ENCODE measurements around the gene FUT8. TPM values are rescaled to one million over a fixed set of nuclear protein-coding genes. Genes with fewer than 3 reads are reported as not detected.

Gene FUT8
- total RNA-seq, 1 experiment from 2014 or later, result 33.0 TPM

- H3K36me3 ChIP-seq (ENCODE audit: insufficient read depth, low read length), result no peaks in the 10 kb centered on the region
- peaks cover 28% of the 10 kb centered on the region for H3K79me2 ChIP-seq (ENCODE audit: low read length)
- H2AFZ ChIP-seq (ENCODE audit: low read length), result no peak overlapping the region
- no peaks in the 10 kb centered on the region for H3K9me3 ChIP-seq (ENCODE audit: low read length)
- DNase-seq, result no peak
- no peak overlapping the region for H3K4me2 ChIP-seq (ENCODE audit: low read depth, low read length, poor library complexity, severe bottlenecking)
- H3K9ac ChIP-seq (ENCODE audit: low read length), result no peak overlapping the region
- H4K20me1 ChIP-seq (ENCODE audit: insufficient read depth, low read depth, low read length), result peaks cover 33% of the 10 kb centered on the region
- no peaks in the 10 kb centered on the region for H3K27me3 ChIP-seq (ENCODE audit: low read length)
- no peaks in the 10 kb centered on the region for H3K9me2 ChIP-seq (replicated peaks; ENCODE audit: insufficient read depth, low read length)
- H3K27ac ChIP-seq (ENCODE audit: low read length), result no peak overlapping the region
- peaks cover 43% of the 10 kb centered on the region for H3K4me1 ChIP-seq (ENCODE audit: low read length)
- no peak overlapping the region for H3K4me3 ChIP-seq (ENCODE audit: low read length)
Observed at GRCh38 chr14:65478596-65478995, 66.1 kb downstream of the FUT8 start.

GRCh38 chr14:65479386-65479785 is 66.9 kb downstream of the FUT8 start:
- DNase-seq, result no peak
- Histone ChIP-seq H3K9me3 (ENCODE audit: low read length) (no peaks in the 10 kb centered on the region), H3K4me2 (ENCODE audit: low read depth, low read length, poor library complexity, severe bottlenecking) (no peak overlapping the region), H3K36me3 (ENCODE audit: insufficient read depth, low read length) (no peaks in the 10 kb centered on the region), H3K4me1 (ENCODE audit: low read length) (peaks cover 43% of the 10 kb centered on the region), H3K9ac (ENCODE audit: low read length) (no peak overlapping the region), H3K4me3 (ENCODE audit: low read length) (no peak overlapping the region), H3K9me2 (replicated peaks; ENCODE audit: insufficient read depth, low read length) (no peaks in the 10 kb centered on the region), H3K27ac (ENCODE audit: low read length) (no peak overlapping the region), H3K79me2 (ENCODE audit: low read length) (peaks cover 31% of the 10 kb centered on the region), H3K27me3 (ENCODE audit: low read length) (no peaks in the 10 kb centered on the region), H2AFZ (ENCODE audit: low read length) (no peak overlapping the region), H4K20me1 (ENCODE audit: insufficient read depth, low read depth, low read length) (peaks cover 33% of the 10 kb centered on the region)

DNA sequence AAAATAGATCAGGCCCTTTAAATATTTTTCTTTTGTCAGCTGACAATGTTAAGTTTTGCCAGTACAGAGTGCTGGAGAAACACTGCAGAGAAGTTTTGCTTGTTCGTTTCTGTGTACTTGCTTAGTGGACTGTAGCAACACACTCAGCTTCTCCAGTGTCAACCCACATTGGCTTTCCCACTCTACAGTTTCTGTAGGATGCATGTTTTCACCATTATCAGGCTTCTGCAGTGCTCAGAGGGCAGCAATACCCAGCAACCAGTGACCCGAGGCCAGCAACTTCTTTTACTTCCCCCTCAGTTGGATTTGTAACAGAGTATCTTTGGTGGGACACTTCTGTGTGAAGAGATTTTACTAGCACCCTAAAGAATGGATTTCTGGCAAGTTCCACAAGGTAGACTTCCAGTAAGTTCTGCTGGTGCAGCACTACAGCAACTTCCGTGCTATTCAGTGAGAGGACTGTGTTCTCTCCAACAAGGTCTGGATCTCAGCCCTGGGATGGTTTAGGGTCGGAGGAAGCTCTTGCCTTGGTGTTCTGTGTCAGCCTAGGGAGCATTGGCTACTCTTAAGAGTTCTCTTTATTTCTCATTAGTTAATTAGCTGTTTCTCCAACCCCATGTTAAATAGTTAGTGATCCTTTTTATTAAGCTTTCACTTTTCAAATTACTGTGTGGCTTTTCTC is 70.4 kb downstream of the FUT8 start:
- no peaks in the 10 kb centered on the region for H3K9me3 ChIP-seq (ENCODE audit: low read length)
- no peak overlapping the region for H2AFZ ChIP-seq (ENCODE audit: low read length)
- H4K20me1 ChIP-seq (ENCODE audit: insufficient read depth, low read depth, low read length), result peaks cover 14% of the 10 kb centered on the region
- no peak overlapping the region for H3K4me2 ChIP-seq (ENCODE audit: low read depth, low read length, poor library complexity, severe bottlenecking)
- H3K9ac ChIP-seq (ENCODE audit: low read length), result no peak overlapping the region
- DNase-seq, result no peak
- no peaks in the 10 kb centered on the region for H3K36me3 ChIP-seq (ENCODE audit: insufficient read depth, low read length)
- H3K27me3 ChIP-seq (ENCODE audit: low read length), result no peaks in the 10 kb centered on the region
- no peaks in the 10 kb centered on the region for H3K9me2 ChIP-seq (replicated peaks; ENCODE audit: insufficient read depth, low read length)
- H3K27ac ChIP-seq (ENCODE audit: low read length), result no peak overlapping the region
- no peak overlapping the region for H3K4me3 ChIP-seq (ENCODE audit: low read length)
- peaks cover 36% of the 10 kb centered on the region for H3K4me1 ChIP-seq (ENCODE audit: low read length)
- peaks cover 48% of the 10 kb centered on the region for H3K79me2 ChIP-seq (ENCODE audit: low read length)

DNA sequence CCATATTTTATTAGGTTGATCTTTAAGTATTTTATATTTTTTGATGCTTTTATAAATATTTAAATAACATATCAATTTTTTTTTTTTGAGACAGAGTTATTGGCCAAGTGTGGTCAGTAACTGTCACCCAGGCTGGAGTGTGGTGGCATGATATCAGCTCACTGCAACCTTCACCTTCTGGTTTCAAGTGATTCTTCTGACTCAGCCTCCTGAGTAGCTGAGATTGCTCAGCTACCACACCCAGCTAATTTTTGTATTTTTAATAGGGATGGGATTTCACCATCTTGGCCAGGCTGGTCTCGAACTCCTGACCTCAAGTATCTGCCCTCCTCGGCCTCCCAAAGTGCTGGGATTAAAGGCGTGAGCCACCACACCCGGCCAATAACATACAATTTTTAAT is 71.1 kb downstream of the FUT8 start:
- Histone ChIP-seq H3K4me1 (ENCODE audit: low read length) (peaks cover 43% of the 10 kb centered on the region), H3K27ac (ENCODE audit: low read length) (no peak overlapping the region), H3K9me2 (replicated peaks; ENCODE audit: insufficient read depth, low read length) (no peaks in the 10 kb centered on the region), H3K36me3 (ENCODE audit: insufficient read depth, low read length) (no peaks in the 10 kb centered on the region), H3K27me3 (ENCODE audit: low read length) (no peaks in the 10 kb centered on the region), H2AFZ (ENCODE audit: low read length) (no peak overlapping the region), H3K9me3 (ENCODE audit: low read length) (no peaks in the 10 kb centered on the region), H3K79me2 (ENCODE audit: low read length) (peaks cover 48% of the 10 kb centered on the region), H3K4me3 (ENCODE audit: low read length) (no peak overlapping the region), H3K4me2 (ENCODE audit: low read depth, low read length, poor library complexity, severe bottlenecking) (no peak overlapping the region), H4K20me1 (ENCODE audit: insufficient read depth, low read depth, low read length) (peaks cover 16% of the 10 kb centered on the region), H3K9ac (ENCODE audit: low read length) (no peak overlapping the region)
- DNase-seq, result no peak

DNA sequence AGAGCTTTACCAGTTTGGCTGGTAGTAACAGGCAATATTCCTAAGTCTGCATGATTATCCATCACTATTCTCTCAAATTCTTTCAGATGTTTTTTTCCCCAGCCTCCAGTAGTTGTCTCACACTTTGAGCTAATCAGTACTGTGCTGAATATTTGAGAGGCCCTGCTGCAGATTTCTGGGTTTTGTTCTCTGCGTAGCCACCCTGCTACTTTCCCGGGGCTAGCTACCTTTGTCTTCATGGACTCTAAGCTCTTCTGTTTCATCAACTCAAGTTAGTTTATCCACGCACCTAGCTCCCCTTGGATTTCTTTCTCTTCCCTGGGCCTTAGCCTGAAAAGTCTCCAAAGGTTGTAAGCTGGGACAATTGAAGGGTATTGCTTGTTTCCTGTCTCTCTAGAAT is 73.0 kb downstream of the FUT8 start:
- H3K79me2 ChIP-seq (ENCODE audit: low read length), result peaks cover 48% of the 10 kb centered on the region
- H3K9me2 ChIP-seq (replicated peaks; ENCODE audit: insufficient read depth, low read length), result no peaks in the 10 kb centered on the region
- H3K27me3 ChIP-seq (ENCODE audit: low read length), result no peaks in the 10 kb centered on the region
- no peak overlapping the region for H2AFZ ChIP-seq (ENCODE audit: low read length)
- H3K9ac ChIP-seq (ENCODE audit: low read length), result no peak overlapping the region
- H3K27ac ChIP-seq (ENCODE audit: low read length), result no peak overlapping the region
- no peak overlapping the region for H3K4me2 ChIP-seq (ENCODE audit: low read depth, low read length, poor library complexity, severe bottlenecking)
- no peaks in the 10 kb centered on the region for H3K9me3 ChIP-seq (ENCODE audit: low read length)
- peaks cover 20% of the 10 kb centered on the region for H4K20me1 ChIP-seq (ENCODE audit: insufficient read depth, low read depth, low read length)
- no peak overlapping the region for H3K4me3 ChIP-seq (ENCODE audit: low read length)
- no peaks in the 10 kb centered on the region for H3K36me3 ChIP-seq (ENCODE audit: insufficient read depth, low read length)
- no peak for DNase-seq
- H3K4me1 ChIP-seq (ENCODE audit: low read length), result peaks cover 54% of the 10 kb centered on the region

GRCh38 chr14:65486863-65487262 is 74.3 kb downstream of the FUT8 start:
- Histone ChIP-seq H3K9me2 (replicated peaks; ENCODE audit: insufficient read depth, low read length) (no peaks in the 10 kb centered on the region), H2AFZ (ENCODE audit: low read length) (no peak overlapping the region), H3K9me3 (ENCODE audit: low read length) (no peaks in the 10 kb centered on the region), H3K4me3 (ENCODE audit: low read length) (no peak overlapping the region), H3K4me2 (ENCODE audit: low read depth, low read length, poor library complexity, severe bottlenecking) (no peak overlapping the region), H4K20me1 (ENCODE audit: insufficient read depth, low read depth, low read length) (peaks cover 20% of the 10 kb centered on the region), H3K27ac (ENCODE audit: low read length) (no peak overlapping the region), H3K79me2 (ENCODE audit: low read length) (peaks cover 47% of the 10 kb centered on the region), H3K4me1 (ENCODE audit: low read length) (peaks cover 53% of the 10 kb centered on the region), H3K27me3 (ENCODE audit: low read length) (no peaks in the 10 kb centered on the region), H3K9ac (ENCODE audit: low read length) (no peak overlapping the region), H3K36me3 (ENCODE audit: insufficient read depth, low read length) (no peaks in the 10 kb centered on the region)
- no peak for DNase-seq

DNA sequence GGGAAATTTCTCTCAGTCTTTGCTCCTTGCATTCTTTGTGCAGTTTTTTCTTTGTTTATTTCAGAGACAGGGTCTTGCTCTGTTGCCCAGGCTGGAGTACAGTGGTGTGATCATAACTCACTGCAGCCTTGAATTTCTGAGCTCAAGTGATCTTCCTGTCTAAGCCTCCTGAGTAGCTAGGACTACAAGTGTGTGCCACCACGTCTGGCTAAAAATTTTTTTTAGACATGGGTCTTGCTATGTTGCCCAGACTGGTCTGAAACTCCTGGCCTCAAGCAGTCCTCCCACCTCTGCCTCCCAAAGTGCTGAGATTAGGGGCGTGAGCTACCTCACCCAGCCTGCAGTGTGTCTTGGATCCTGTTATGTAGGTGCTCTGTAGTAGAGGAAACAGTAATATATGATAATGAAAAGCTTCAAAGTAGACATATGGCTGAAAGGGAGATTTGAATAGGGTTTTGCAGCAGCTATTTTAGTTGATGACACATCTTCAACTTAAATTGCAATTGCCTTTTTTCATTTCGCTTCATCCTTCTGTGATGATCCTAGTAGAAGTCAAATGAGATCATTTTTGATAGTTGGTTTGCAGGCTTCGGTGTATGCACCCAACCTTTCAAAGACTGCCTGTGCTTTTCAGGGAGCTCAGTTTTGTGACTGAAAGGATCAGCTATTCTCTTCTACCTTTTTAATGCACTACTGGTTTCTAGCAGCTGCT is 75.4 kb downstream of the FUT8 start:
- H3K4me1 ChIP-seq (ENCODE audit: low read length), result peaks cover 51% of the 10 kb centered on the region
- no peak overlapping the region for H3K9ac ChIP-seq (ENCODE audit: low read length)
- H3K36me3 ChIP-seq (ENCODE audit: insufficient read depth, low read length), result no peaks in the 10 kb centered on the region
- peaks cover 39% of the 10 kb centered on the region for H3K79me2 ChIP-seq (ENCODE audit: low read length)
- no peaks in the 10 kb centered on the region for H3K27me3 ChIP-seq (ENCODE audit: low read length)
- no peaks in the 10 kb centered on the region for H3K9me2 ChIP-seq (replicated peaks; ENCODE audit: insufficient read depth, low read length)
- H4K20me1 ChIP-seq (ENCODE audit: insufficient read depth, low read depth, low read length), result peaks cover 12% of the 10 kb centered on the region
- peak overlapping the region; percentile 19; the same call in 1 of the 2 replicates for H3K4me3 ChIP-seq (ENCODE audit: low read length)
- peak; percentile 84 for DNase-seq
- peak overlapping the region; percentile 71 for H3K27ac ChIP-seq (ENCODE audit: low read length)
- H3K9me3 ChIP-seq (ENCODE audit: low read length), result no peaks in the 10 kb centered on the region
- H2AFZ ChIP-seq (ENCODE audit: low read length), result no peak overlapping the region
- peak overlapping the region; percentile 58 for H3K4me2 ChIP-seq (ENCODE audit: low read depth, low read length, poor library complexity, severe bottlenecking)

DNA sequence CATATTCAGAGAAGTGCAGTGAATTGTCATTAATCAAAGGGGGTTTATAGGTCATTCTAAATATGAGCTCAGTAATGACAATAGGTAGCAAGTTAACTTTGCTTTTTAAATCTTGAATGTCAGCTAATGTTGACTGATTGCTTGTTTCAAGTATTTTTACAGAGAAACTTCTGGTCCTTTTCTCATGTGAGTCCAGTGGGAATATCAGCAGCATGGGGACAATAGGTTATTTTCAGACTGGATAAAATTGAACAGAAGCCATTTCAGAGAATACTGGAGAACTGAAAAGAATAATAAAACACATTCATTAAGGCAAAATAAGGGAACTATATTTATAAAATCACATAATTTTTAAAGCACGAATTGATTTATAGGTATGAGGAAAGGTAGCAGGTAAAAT is 78.7 kb downstream of the FUT8 start:
- Histone ChIP-seq H3K4me3 (ENCODE audit: low read length) (no peak overlapping the region), H3K4me2 (ENCODE audit: low read depth, low read length, poor library complexity, severe bottlenecking) (no peak overlapping the region), H3K4me1 (ENCODE audit: low read length) (peaks cover 48% of the 10 kb centered on the region), H3K79me2 (ENCODE audit: low read length) (peaks cover 19% of the 10 kb centered on the region), H2AFZ (ENCODE audit: low read length) (no peak overlapping the region), H3K9ac (ENCODE audit: low read length) (no peak overlapping the region), H3K9me3 (ENCODE audit: low read length) (no peaks in the 10 kb centered on the region; the same call in 1 of the 2 replicates), H4K20me1 (ENCODE audit: insufficient read depth, low read depth, low read length) (0 out of 2 replicates have a peak, but pooled peaks cover 8% of the 10 kb centered on the region), H3K27ac (ENCODE audit: low read length) (no peak overlapping the region), H3K36me3 (ENCODE audit: insufficient read depth, low read length) (no peaks in the 10 kb centered on the region), H3K9me2 (replicated peaks; ENCODE audit: insufficient read depth, low read length) (no peaks in the 10 kb centered on the region), H3K27me3 (ENCODE audit: low read length) (no peaks in the 10 kb centered on the region)
- no peak for DNase-seq
